ENCODE results near the gene SULT1C4.

DNA sequence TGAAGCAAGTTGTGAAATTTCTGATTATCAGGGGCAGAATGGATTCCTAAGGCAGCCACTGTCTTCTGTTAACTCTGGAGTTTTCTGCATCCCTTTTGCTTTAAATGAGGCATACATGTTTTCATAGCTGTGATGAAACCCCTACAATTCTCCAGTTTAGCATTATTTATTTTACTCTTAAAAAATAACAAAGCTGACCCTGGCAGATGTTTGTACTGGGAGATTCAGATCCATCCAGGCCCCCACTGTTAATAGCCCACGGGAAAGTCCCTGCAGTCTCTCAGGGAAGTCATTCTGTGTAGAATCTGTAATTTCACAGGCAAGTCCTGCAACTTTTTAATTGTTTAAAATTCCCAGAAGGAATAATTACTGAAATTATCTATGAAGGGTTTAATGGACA lies 353 bp upstream of the SULT1C4 start:
- TF ChIP-seq, protein P1, sequence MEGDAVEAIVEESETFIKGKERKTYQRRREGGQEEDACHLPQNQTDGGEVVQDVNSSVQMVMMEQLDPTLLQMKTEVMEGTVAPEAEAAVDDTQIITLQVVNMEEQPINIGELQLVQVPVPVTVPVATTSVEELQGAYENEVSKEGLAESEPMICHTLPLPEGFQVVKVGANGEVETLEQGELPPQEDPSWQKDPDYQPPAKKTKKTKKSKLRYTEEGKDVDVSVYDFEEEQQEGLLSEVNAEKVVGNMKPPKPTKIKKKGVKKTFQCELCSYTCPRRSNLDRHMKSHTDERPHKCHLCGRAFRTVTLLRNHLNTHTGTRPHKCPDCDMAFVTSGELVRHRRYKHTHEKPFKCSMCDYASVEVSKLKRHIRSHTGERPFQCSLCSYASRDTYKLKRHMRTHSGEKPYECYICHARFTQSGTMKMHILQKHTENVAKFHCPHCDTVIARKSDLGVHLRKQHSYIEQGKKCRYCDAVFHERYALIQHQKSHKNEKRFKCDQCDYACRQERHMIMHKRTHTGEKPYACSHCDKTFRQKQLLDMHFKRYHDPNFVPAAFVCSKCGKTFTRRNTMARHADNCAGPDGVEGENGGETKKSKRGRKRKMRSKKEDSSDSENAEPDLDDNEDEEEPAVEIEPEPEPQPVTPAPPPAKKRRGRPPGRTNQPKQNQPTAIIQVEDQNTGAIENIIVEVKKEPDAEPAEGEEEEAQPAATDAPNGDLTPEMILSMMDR (conservative IDR thresholded peaks at IDR 0.05; ENCODE audit: low read length): no peak
- no peak for TF ChIP-seq EZH2phosphoT487 (IDR thresholded peaks at IDR 0.05; ENCODE audit: borderline replicate concordance, low read depth, low read length)
